Progenitor cell of endocrine pancreas (in vitro differentiated cells): ENCODE data around the gene INTS13. TPM values are rescaled to one million over a fixed set of nuclear protein-coding genes. Genes with fewer than 3 reads are reported as not detected.

Experiments used
- DNase-seq: peaks from one replicate; pipeline ENCODE4 v3.0.0; 2021; ENCODE audit warnings: low spot score; ENCODE audit not compliant: unreplicated experiment
- H3K27ac Mint-ChIP-seq: 2 replicates; pipeline ENCODE4 v1.8.0; 2021; ENCODE audit warnings: mild to moderate bottlenecking, moderate library complexity, mixed read lengths
- H3K27me3 Mint-ChIP-seq: 2 replicates; pipeline ENCODE4 v1.8.0; 2021; ENCODE audit warnings: mixed read lengths
- H3K36me3 Mint-ChIP-seq: 2 replicates; pipeline ENCODE4 v1.8.0; 2022; ENCODE audit warnings: mixed read lengths; ENCODE audit not compliant: insufficient read depth
- H3K4me1 Mint-ChIP-seq: 2 replicates; pipeline ENCODE4 v1.8.0; 2021; ENCODE audit warnings: low read depth, mixed read lengths
- H3K4me3 Mint-ChIP-seq: 2 replicates; pipeline ENCODE4 v1.8.0; 2021; ENCODE audit warnings: low read depth, mild to moderate bottlenecking, moderate library complexity, mixed read lengths
- H3K9me3 Mint-ChIP-seq: 2 replicates; pipeline ENCODE4 v1.8.0; 2021; ENCODE audit warnings: low read depth, mixed read lengths
- total RNA-seq: library from RNA; stranded (reverse); gene quantifications from 2 replicates; pipeline ENCODE4 v1.2.1, GENCODE V29; 2021
- TF ChIP-seq, protein P1 (sequence below): fragments of 200-600 bp; sonication (generic); IDR thresholded peaks from one replicate; pipeline ENCODE4 v1.5.0; 2021; ENCODE audit warnings: antibody characterized with exemption, mild to moderate bottlenecking; ENCODE audit not compliant: unreplicated experiment

The INTS13 gene
- total RNA-seq, 1 donor from 2014 or later = 36.3 TPM

DNA sequence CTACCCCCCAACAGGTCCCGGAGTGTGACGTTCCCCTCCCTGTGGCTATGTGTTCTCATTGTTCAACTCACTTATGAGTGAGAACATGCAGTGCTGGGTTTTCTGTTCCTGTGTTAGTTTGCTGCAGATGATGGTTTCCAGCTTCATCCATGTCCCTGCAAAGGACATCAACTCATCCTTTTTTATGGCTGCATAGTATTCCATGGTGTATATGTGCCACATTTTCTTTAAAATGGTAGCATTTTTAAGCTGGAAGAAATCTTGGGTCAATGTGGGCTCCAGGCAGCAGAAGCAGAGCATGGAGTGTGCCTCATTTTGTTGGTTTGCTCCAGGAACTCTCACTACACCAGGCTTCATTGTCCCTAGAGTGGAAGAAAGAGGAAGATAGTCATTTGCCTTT lies 57.2 kb downstream of the INTS13 start:
- Mint-ChIP-seq H3K36me3 (peaks cover 5% of the 10 kb centered on the region), H3K4me1 (peaks cover 16% of the 10 kb centered on the region), H3K27ac (no peak overlapping the region), H3K27me3 (no peaks in the 10 kb centered on the region), H3K4me3 (no peak overlapping the region), H3K9me3 (peaks cover 8% of the 10 kb centered on the region)
- DNase-seq = no peak
- TF ChIP-seq, protein P1, sequence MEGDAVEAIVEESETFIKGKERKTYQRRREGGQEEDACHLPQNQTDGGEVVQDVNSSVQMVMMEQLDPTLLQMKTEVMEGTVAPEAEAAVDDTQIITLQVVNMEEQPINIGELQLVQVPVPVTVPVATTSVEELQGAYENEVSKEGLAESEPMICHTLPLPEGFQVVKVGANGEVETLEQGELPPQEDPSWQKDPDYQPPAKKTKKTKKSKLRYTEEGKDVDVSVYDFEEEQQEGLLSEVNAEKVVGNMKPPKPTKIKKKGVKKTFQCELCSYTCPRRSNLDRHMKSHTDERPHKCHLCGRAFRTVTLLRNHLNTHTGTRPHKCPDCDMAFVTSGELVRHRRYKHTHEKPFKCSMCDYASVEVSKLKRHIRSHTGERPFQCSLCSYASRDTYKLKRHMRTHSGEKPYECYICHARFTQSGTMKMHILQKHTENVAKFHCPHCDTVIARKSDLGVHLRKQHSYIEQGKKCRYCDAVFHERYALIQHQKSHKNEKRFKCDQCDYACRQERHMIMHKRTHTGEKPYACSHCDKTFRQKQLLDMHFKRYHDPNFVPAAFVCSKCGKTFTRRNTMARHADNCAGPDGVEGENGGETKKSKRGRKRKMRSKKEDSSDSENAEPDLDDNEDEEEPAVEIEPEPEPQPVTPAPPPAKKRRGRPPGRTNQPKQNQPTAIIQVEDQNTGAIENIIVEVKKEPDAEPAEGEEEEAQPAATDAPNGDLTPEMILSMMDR = no peak

GRCh38 chr12:26878661-26879119 lies 59.1 kb downstream of the INTS13 start:
- no peak overlapping the region for H3K4me3 Mint-ChIP-seq
- H3K9me3 Mint-ChIP-seq = peaks cover 8% of the 10 kb centered on the region
- H3K36me3 Mint-ChIP-seq = peaks cover 5% of the 10 kb centered on the region
- H3K4me1 Mint-ChIP-seq = peaks cover 27% of the 10 kb centered on the region
- H3K27me3 Mint-ChIP-seq = no peaks in the 10 kb centered on the region
- DNase-seq = no peak
- peak overlapping the region; percentile 26 for H3K27ac Mint-ChIP-seq
- TF ChIP-seq, protein P1 = no peak

- TF ChIP-seq, protein P1 = no peak
- no peak for DNase-seq
- H3K36me3 Mint-ChIP-seq = peaks cover 4% of the 10 kb centered on the region
- peaks cover 42% of the 10 kb centered on the region for H3K4me1 Mint-ChIP-seq
- peak overlapping the region; percentile 7 for H3K27ac Mint-ChIP-seq
- no peak overlapping the region for H3K4me3 Mint-ChIP-seq
- peaks cover 3% of the 10 kb centered on the region for H3K9me3 Mint-ChIP-seq
- H3K27me3 Mint-ChIP-seq = no peaks in the 10 kb centered on the region
Observed at GRCh38 chr12:26874501-26875296, 63.1 kb downstream of the INTS13 start.

DNA sequence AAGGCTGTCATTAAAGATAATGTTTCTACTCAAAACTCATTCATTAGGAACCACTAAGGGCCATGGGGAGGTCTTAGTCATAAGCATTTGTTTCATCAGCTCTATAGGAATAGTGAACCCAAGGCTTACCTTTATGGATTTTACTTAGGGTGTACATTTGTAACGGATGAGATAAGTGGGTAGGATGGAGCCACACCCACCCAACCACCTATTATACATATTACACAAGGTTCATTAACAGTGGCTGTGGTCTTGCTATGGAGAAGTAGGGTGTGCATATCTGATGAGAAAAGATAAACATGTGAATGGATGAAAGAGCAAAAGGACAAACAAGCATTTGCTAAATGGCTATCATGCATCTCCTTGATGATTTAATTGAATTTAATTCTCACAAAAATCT lies 65.2 kb downstream of the INTS13 start:
- H3K27me3 Mint-ChIP-seq = no peaks in the 10 kb centered on the region

DNA sequence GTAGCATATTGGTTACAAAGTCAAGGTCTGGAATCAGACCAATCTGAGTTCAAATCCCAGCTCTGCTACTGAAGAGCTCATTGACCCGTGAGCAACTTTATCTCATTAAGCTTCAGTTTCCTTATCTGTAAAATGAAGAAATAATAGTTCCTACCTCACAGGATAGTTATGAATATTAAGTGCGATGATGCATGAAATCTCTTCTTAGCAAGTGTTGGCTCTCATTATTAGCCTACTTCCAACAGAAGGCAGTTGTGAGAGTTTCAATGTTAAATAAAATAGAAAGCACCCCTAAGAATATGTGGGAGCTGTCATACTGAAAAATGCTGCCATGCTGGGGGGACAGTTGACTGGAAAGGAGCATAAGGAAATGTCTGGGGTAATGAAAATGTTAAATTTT lies 65.8 kb downstream of the INTS13 start:
- peaks cover 42% of the 10 kb centered on the region for H3K4me1 Mint-ChIP-seq
- TF ChIP-seq, protein P1 = no peak
- no peak for DNase-seq
- H3K9me3 Mint-ChIP-seq = no peaks in the 10 kb centered on the region
- no peaks in the 10 kb centered on the region for H3K27me3 Mint-ChIP-seq
- H3K4me3 Mint-ChIP-seq = no peak overlapping the region
- H3K27ac Mint-ChIP-seq = no peak overlapping the region
- H3K36me3 Mint-ChIP-seq = no peaks in the 10 kb centered on the region

More for the DNA sequence above, 65.2 kb downstream of the INTS13 start:
- Mint-ChIP-seq H3K4me1 (peaks cover 42% of the 10 kb centered on the region), H3K36me3 (no peaks in the 10 kb centered on the region), H3K27ac (no peak overlapping the region), H3K4me3 (no peak overlapping the region), H3K9me3 (no peaks in the 10 kb centered on the region)
- DNase-seq = no peak
- TF ChIP-seq, protein P1 = no peak
